Dedifferentiated amniotic fluid mesenchymal stem cell (primary cell): ENCODE results near the gene FAM117A.

ENCODE experiments used
- DNase-seq: peaks from one replicate; pipeline ENCODE4 v3.0.0-alpha.2; 2016; ENCODE audit errors: extremely low spot score

FAM117A gene

GRCh38 chr17:49707608-49708514 lies 56.1 kb downstream of the FAM117A start, which contains the start of gene SLC35B1:
Gene SLC35B1 (minus strand): TSS chr17:49707964. CDS start chr17:49707833, 131 bp downstream.
- DNase-seq = peak; percentile 98

DNA sequence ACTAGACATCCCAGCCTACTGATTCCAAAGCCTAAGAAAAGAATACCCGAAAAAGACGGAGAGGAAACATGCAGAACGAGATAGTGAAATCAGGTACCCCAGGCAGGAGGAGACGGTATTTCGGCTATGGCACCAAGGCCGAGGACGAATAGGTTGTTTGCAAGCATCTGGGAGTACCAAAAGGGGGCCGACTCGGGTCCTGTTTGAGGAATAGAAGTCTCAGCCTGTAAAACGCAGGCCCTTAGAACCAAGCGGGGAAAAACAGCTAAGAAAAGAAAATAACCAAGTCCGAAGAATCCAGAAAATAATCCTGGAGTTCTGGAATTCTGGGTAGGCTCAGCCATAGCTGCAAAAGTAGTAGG lies 56.7 kb downstream of the FAM117A start:
- no peak for DNase-seq

DNA sequence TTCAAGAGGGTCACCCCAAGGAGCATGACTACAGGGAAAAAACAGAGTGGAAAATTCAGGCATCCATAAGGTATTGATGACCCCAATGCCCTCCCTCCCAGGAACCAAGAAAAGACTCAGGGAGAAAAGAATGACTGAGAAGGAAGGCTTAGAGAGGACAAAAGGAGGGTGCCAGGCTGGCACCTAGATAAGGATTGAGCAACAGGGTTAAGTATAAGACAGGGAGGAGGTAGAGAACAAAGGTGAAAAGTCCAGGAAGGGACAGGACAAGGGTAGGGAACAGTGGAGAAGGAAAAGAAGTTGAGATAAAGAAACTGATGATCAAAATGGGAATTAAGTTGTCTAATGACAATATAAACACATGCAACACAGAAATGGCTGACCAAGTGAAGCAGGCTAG lies 58.7 kb downstream of the FAM117A start:
- DNase-seq = no peak

- no peak for DNase-seq
Observed at GRCh38 chr17:49703557-49704277, 60.2 kb downstream of the FAM117A start.

DNA sequence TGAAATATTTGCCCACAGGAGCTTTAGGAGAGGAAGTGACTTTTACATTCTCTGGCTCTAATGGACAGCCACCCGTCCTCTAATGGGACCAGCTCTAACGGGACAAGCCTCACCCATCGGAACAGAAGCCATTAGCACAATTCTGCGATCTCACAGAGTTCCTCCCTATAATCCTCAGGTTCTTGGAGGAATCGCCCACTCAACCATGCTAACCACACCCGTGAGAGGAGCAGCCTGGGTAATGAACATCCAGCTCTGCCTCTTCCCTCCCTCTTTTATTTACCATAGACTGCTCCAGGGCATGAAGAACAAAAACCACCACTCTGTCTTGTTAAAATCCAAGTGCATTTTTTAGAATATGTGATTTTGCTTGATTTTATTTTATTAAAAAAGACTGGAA lies 63.0 kb downstream of the FAM117A start:
- DNase-seq = no peak

- DNase-seq = no peak
Observed at GRCh38 chr17:49699966-49700575, 63.9 kb downstream of the FAM117A start.

GRCh38 chr17:49698005-49698404 lies 65.9 kb downstream of the FAM117A start:
- no peak for DNase-seq

GRCh38 chr17:49696233-49696761 lies 67.6 kb downstream of the FAM117A start:
- no peak for DNase-seq

DNA sequence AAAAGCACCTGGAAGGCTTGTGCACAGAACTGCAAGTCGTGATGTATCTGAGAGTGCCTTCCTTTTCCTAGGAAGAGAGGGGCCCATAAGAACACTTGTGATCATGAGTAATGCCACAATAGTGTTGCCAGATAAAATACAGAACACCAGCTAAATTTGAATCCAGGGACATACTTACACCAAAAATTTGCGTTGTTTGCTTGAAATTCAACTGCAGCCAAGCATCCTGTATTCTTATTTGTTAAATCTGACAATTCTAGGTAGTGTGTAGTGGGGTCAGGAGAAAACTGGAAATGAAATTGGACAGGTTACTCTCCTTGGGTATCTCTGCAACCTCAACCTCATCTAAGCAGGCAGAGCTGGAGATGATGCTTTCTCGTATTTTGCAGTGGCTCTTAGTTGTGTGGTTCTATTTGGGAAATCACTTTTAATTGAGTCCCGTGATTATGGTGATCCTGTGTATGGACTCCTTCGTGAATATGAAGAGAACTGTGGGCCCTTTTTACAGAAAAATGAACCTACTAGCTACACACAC lies 68.2 kb downstream of the FAM117A start:
- no peak for DNase-seq

- DNase-seq = peak; percentile 26
Observed at GRCh38 chr17:49694847-49695697, 68.9 kb downstream of the FAM117A start.

DNA sequence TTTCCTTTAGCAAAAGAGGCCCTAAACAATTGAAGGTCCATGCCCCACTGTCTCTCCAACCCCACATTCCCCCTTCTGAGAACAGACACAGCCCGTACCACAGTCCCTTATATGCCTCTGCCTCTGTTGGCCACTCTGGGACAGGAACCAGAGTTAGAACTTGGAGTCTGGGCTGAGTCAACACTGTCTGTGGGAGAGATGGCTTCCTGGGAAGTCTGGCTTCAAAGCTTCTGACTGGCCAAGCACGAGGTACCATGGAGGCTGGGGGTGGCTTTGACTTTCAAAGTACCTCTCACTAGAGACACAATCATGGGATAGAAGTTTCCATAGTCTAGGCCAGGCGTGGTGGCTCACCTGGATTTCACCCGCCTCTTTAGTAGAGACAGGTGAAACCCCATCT lies 71.2 kb downstream of the FAM117A start:
- DNase-seq = no peak

DNA sequence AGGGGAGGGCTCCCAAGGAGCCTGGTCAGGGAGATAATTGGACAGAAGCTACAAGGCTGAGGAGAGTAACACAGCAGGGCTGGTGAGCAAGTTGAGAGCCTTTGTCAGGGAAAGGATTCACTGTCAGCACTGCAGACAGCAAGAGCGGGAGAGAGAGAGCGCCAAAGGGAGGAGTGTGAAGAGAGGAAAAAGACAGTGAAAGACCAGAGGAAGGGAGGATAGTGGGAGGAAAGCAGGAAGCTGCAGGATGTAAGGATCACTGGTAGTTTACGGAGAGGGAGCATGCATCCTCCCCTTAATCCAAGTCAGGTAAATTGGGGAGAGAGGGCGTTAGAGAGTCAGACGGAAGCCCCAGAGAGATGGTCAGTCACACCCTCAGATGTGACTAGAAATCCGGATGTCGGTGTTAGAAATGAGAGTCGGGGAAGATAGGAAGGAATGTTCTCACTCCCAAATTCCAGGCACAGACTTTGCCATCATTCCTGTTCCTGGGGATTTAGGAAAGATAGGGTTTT lies 72.2 kb downstream of the FAM117A start:
- no peak for DNase-seq

- no peak for DNase-seq
Observed at GRCh38 chr17:49691086-49691676, 72.8 kb downstream of the FAM117A start.

DNA sequence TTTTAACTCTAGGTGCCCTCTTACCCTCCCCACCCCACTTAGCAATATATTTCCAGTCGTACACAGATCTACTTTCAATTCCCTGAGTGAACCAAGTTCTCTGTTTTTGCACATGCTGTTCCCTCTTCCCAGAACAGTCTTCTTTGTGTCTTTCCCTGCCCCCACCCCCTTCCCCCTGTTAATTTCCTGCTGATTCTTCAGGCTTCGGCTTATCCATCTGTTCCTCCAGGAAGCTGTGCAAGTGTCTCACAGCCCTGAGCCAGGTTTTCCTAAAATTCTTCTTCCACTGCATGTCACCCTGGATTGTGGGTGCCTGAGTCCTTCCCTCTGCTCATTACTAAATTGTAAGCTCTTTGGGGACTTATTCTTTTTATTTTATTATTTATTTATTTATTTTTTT lies 73.7 kb downstream of the FAM117A start:
- DNase-seq = no peak

DNA sequence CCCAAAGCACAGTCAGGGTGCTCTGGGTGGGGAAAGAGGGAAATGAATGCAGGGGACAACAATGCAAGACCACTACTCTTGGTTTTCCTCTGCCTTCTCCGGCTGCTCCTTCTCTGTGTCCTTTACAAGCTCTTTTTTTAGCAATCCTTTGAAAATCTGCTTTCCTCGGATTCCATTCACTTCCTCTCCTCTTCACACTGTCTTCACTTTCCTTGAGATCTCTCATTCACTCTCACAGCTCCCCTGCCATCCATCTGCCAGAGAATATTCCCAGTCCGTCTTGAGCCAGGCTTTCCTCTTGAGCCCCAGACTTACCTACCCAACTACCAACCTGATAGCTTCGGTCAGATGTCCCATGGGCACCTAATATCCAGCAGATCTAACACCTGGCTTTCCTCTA lies 75.1 kb downstream of the FAM117A start:
- no peak for DNase-seq

DNA sequence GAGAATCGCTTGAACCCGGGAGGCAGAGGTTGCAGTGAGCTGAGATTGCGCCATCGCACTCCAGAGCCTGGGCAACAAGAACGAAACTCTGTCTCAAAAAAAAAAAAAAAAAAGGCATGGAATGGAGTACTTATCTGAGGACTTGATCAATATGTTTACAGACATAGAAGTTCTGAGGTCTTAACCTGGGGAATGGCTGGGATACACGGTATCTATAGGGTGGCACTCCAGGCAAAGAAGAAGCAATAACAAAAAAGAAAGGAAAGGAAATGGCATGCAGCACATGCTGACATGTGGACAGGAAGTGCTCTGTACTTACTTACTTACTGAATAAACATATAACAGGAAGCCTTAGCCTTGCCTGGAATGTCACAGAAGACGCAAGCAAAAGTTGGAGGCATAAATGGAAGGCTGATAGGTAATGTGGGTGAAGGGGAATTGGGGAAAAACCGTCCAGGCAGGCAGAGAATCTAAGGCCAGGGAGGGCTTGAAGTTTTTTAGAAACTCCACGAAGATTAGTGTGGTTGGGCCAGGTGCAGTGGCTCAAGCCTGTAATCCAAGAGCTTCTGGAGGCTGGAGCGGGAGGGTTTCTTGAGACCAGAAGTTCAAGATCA lies 75.9 kb downstream of the FAM117A start:
- no peak for DNase-seq

- DNase-seq = no peak
Observed at GRCh38 chr17:49681106-49681979, 82.6 kb downstream of the FAM117A start.

DNA sequence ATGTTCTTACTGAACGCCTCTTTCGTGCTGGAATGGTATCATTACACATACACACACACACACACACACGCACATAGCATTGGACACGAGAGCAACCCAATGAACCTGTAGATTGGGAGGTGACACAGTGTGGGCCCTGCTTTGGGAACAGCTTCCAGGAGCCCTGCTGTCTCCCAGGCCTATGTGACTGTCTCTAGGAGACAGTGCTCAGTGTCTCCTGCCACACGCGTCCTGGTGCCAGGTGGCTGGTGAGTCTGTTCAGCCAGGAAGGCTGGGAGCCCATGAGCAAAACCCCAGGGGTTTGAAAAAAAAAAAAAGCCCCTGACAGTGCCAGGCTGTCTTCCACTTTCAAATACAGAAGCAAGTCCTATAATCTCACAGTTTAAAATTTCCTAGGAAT lies 83.6 kb downstream of the FAM117A start:
- no peak for DNase-seq
